ENCODE data around the gene SCN7A.

DNA sequence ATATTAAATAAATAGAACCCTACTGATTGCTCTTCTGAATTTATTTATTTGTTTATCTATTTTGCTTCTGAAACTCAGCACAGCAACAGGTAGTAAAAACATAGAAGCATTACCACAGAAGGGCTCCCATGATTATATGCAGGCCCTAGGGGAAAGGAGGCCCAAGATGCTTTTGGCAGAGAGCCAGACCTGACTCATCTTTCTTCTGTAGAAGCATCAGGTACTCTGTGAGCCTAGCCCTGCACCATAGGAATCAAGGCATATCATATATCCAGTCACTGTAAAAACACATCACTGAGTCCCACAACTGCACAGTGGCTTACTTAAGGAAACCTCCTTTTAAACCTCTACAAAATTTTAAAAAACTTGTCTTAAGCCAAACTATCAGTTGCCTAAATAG, 120.1 kb downstream of the SCN7A start:
- TF ChIP-seq POLR2A (IDR thresholded peaks at IDR 0.05) (no peak), POLR2AphosphoS5 (IDR thresholded peaks at IDR 0.05) (no peak)
